SW 1271 (cell line): ENCODE measurements around the gene DHX9.
"Not testable (repeated sequence)": the region's sequence is repeated elsewhere in the genome, so short reads cannot be mapped to it uniquely, and the experiment has no call there.

Experiments used
- DNase-seq, 2 experiments: peaks; one replicate each; lab custom pipeline; 2025; lab: John Stamatoyannopoulos, UW

The DHX9 gene

GRCh38 chr1:182889997-182890396, 50.9 kb downstream of the DHX9 start:
- DNase-seq: no peak

GRCh38 chr1:182890927-182891610, 51.9 kb downstream of the DHX9 start:
- DNase-seq: no peak

GRCh38 chr1:182897696-182898095, 58.5 kb downstream of the DHX9 start:
- DNase-seq: no peak

- DNase-seq: not testable (repeated sequence)
Observed at GRCh38 chr1:182901946-182902345, 62.8 kb downstream of the DHX9 start.

GRCh38 chr1:182905321-182905720, 66.2 kb downstream of the DHX9 start:
- no peak for DNase-seq

- no peak for DNase-seq
Observed at GRCh38 chr1:182909578-182909977, 70.4 kb downstream of the DHX9 start.

- DNase-seq: no peak
Observed at GRCh38 chr1:182910143-182910542, 71.0 kb downstream of the DHX9 start.

GRCh38 chr1:182913401-182913800, 74.3 kb downstream of the DHX9 start:
- DNase-seq: no peak

GRCh38 chr1:182917378-182917777, 78.2 kb downstream of the DHX9 start:
- DNase-seq: no peak

- DNase-seq: no peak
Observed at GRCh38 chr1:182925661-182926060, 86.5 kb downstream of the DHX9 start.

- no peak for DNase-seq
Observed at GRCh38 chr1:182927693-182928433, 88.7 kb downstream of the DHX9 start.

GRCh38 chr1:182930985-182931384, 91.8 kb downstream of the DHX9 start:
- DNase-seq: no peak

GRCh38 chr1:182935716-182936115, 96.6 kb downstream of the DHX9 start:
- no peak for DNase-seq
